CD4-positive, alpha-beta T cell treated with Interleukin-1 beta for 1 hour (primary cell): ENCODE data around the gene SREBF2.

Source experiments
- DNase-seq, 2 donors: peaks; one replicate each; pipeline ENCODE4 v3.0.0-alpha.2; 2020 to 2022

The SREBF2 gene

DNA sequence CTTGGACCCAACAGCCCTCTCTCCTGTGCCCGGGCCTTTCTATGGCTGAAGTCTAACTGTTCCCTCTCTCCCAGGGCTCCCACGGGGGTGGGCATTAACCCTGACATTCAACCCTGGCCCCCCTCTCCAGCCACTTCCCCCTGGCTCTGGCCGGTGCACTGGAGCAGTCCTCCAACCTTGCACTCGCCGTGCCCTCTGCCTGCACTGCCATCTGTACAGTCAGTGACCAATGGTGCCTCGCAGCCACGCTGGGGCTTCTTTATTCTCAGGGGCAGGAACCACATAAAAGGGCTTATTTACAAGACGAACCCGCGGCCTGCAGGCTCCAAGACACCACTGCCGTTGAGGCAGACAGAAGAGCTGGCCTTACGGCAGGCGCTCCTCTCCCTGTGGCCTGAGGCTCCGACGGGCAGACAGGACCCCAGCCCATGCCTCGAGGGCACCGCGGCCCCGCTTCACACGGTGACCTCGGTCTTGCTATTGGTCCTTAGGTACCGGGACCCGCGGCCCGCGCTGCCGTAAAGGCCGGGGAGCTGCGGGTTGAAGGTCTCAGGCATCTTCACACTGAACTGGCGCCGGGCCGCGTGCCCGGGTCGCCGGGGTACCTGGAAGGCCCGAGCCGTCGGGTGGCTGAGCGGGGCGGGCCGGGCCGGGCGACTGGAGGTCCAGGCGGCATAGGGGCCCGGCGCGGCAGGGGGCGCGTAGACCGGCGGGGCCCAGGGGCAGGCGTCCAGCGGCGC is 76.6 kb downstream of the SREBF2 start:
- DNase-seq = no peak

DNA sequence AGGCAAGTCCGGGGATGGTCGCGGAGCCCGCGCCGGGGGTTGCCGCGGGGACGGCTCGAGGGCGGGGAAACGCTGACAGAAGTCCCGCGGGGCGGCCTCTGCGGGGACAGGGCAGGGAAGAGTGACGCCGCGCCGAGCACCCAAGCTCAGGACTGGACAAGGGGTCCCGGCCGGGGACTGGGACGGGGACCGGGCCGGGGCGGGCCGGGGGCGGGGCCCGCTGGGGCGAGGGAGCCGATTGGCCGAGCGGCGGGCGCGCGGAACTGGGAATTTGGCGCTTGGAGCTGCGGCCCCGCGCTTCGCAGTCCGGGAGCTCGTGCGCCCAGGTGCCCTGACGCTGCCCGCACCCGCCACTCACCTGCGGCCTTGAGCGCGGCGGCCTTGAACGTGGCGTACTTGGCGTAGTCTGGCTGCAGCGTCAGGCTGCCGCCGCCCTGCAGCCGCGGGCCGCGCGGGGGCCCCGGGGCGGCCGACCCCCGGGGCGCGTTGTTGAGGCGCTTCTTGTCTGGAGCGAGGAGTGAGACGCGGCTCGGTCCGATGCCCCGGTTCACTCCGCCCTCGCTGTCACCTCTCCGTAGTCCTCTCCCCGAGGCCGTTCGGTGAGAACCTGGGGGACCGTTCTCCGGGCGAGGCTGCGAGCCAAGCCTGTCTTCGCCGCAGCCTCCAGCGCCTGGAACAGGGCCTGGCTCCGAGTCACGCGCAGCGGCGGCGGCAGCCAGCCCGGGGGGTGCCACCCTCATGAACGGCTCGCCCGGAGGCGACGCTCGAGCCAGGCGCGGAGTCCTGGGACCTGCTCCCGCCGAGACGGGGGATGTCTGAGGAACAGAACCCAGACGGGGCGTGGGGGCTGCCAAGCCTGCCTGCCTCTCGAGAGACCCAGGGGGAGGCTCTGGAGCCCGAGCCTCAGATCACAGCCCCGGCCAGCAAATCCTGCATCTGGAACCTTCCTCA is 77.4 kb downstream of the SREBF2 start:
- peak in 1 of 2 donors; percentile 27 for DNase-seq

DNA sequence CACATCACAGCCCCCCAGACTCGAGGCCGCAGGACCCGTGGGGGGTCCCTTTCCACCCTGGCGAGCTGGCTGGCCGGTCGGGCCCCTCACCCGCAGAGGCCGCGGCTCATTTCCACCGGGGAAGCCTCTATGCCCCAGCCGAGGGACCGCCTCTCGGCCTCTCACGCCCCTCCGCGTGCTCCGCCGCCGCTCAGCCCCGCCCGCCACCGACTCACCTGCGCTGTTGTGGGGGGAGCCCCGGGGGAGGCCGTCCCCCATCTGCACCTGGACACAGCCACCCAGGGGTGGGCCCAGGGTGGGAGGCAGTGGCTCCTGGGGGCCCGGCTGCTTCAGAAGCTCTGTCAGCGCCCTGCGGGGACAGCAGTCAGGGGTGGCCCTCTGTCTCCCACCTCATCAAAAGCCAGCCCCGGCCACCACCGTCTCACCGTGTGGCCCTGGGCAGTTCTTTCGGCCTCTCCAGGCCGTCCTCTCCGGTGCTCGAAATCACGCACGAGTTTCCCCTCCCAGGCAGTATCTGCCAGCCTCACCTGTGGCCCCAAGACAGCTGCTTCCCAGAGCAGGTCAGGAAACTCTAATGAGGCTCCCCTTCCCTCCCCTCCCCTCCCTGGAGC is 78.2 kb downstream of the SREBF2 start:
- DNase-seq = peak in 1 of 2 donors; percentile 25

DNA sequence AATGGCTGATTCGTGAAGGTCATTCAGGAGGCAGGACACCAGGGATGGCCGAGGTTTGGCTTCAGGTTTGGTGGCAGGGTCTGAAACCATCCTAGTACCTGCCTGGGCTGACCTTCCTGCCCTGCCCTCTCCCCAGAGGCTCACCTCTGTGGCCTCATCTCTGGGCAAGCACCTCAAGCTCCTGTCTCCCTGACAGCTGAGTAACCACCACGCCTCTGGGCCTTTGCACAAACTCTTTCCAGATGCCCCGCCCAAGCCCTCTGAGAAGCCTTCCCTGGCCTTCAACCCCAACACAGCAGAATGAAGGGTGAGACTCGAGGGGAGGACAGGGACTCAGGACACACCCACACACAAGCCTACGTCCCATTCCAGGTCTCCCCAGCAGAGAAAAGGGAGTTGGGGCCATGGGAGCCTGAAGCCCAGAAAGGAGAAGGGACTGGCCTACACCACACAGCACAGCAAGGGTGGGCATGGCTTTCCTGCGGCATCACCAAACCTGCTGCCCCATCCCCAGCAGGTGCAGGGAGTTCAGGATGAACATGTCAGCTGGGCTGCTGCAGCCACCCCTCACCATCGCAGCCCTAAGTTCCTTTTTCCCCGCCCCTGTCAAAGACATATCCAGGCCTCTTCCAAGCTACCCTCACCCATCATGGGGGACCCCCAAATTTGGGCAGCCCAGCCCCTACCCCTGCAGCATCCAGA is 79.6 kb downstream of the SREBF2 start:
- no peak for DNase-seq

DNA sequence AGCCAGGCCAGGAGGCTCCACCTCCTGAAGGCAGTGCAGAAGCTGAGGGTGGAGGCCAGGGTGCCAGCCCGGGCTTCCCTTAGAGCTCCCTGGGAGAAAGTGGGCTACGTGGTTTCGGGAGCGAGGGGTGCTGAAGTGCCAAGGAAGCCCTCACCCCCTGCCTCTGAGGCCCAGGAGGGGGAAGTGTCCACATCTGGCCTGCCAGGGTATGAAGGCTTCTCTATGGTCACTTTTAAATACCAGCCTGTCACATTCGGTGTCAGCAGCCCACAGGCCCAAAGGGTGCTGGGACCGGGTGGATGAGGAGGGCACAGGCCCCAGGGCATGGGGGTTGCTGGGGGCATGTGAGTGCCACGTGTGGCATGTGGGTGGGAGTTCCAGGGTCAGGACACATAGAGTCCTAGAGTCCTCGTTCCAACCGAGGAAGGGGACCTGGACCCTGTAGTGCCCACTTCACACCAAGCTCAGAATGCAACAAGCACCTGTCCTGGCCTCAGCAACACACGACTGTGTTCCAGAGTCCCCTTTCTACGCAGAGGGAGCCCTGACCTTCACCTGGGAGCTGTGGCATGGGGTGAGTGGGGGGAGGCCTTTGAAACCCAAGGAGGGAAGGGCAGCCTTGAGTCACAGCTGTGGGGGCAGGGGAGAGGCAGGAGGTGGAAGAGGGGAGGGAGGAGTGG is 80.3 kb downstream of the SREBF2 start:
- no peak for DNase-seq

DNA sequence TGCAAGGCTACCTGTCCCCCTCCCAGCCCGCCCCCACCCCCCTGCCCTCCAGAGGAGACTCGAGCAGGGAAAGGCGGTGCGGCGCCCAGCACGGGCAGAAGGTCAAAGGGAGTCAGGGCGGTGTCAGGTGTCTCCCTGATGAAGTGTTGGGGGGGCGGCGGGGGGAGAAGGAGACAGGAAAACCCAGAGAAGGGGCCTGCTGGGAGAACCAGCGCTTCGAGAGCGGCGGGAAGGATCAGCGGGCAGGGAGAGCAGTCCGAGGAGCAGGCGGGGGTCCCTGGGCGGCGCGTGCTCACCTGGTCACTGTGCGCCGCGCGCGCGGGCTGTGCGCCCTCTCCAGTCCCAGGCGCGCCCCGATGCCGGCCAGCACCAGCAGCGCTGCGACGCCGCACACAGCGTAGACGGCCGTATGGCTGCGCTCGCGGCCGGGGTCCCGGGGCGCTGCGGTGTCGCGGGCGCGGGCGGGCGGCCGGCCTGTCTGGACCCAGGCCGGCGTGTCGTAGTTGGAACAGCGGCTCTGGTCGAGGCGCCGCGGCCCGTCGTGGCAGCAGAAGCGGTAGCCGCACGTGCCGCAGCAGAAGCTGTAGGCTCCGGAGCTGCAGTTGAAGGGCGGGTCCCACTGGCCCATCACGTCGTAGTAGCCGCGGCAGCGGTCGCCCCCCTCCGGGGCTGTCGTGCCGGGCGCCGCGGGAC is 81.1 kb downstream of the SREBF2 start:
- no peak for DNase-seq

DNA sequence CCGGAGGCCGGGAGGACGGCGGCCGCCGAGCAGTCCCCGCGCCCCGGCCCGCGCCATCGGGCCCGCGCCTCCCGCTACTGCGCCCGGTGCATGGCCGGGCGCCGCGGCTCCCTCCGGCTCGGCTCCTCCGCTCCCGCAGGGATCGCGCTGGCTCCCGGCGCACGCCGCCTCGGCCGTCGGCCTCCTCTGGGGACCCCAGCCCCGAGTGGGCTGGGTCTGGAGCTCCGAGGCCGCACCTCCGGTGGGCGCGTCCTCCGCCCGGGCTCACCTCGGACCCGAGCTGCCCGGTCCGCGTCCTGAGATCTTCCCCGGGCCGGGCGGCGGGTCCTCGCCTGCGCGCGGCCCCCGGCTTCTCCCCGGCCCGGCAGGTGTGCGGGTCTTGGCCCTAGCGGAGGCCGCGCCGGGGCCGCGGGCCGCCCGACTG is 81.7 kb downstream of the SREBF2 start:
- no peak for DNase-seq

DNA sequence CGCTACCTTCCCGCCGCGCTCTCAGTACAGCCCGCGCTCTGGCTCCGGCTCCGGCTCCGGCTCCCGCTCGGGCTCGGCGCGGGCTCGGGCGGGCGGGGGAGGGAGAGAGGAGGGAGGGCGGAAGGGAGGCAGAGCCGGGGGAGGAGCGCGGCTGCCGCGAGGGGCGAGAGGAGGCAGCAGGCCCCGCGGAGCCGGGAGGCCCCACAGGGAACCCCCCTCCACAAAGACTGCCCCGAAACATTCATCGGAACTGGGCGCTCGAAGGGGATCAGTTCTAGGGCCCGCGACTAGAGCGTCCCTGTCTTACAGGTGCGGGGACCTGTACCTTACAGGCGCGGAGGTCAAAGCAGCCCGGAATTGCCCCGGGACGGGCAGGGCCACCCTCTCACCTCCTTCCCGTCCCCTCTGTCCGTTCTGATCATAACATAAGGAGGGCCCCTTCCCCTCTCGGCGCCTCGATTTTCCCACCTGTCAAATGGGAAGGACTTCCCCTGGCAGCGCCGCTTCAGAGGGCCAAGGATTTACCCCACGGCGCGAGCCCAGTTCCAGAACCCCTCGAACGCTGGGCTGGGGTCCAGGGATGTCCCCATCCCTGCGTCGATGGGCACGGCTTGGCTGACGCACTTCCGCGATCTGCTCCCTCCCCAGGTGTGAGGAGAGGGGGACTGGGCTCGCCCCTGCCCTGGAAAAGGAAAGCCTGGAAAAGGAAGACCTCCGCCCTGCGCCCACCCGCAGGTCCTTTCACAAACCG is 82.3 kb downstream of the SREBF2 start, which contains the start of gene SHISA8:
Gene SHISA8 (minus strand): TSS at position 40 of the 751 bp plus-strand sequence. CDS start 407 bp downstream, outside the sequence.
- DNase-seq = peak; percentile 67 to 68

DNA sequence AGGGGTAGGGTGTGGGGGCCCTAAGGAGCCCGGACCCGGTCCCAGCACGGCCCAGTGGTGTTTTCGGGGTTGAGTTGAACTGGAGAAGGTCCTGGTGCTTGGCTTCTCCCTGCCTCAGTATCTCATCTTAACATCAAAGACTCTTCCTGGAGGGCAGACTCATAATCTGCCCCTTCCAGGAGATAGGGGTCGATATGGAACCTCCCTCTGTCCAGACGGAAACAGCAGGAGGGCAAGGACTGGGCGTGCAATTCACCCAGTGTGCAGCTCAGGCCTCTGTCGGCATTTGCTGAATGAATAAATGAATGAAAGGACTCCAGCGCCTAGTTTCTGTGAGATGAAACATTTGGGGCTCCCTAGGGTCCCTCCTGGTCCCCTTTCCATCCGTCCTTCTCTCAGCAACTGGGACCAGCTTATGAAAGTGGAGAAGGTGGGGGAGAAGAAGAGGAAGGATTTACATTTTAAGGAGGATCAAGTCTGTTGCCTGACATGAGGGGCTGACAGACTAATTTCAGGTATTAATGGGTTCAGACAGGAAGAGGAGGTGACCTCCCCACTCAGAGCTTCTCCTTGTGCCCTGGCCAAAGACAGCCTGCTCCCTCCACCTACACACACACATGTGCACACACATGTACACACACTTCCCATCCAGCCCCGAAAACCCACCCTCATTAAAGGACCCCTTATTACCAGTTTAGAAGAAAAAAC is 83.0 kb downstream of the SREBF2 start:
- DNase-seq = no peak

DNA sequence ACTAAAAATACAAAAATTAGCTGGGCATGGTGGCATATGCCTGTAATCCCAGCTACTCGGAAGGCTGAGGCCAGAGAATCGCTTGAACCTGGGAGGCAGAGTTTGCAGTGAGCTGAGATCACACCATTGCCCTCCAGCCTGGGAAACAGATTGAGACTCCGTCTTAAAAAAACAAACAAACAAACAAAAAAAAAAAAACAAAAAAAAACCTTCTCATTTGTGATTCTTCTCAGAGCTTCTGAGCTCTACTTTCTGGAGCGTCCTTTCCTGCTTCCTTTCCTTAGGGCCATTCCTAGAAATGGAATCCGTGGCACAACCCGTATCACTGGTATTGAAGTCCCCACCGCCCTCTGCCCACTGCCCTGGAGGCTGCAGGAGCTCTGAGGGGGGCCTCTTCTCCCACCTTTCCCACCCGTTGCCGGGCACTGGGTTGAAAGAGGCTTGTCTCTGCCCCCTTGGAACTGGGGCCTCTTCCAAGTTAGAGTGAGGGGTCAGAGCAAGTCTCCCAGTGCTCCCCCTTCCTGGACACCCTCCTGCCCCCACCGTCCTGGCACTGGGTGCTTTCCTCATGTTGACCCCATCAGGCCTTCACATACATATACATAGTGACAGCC is 83.9 kb downstream of the SREBF2 start:
- DNase-seq = no peak

DNA sequence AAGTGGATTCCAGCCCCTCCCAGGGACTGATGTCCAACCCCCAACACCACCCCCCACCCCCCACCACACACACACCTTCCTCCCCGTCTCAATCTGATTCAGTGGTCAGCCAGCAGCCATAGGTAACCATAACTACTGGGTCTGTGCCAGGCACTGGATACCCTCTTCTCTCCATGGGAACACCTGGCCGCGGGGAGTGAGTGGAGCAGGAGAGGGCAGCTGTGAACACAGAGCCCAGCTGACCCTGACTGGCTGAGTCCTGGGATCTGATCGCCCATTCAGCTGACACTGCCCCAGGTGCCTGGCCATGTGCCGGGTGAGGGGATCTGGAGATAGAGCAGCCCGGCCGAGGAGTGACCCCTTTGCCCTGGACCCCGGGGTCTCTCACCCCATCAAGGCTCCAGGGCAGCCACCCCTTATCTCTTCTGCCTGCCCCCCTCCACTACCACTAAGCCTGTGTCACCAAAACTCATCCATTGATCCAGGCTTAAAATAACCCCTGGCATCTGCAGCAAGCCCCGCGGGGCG is 84.5 kb downstream of the SREBF2 start:
- no peak for DNase-seq

DNA sequence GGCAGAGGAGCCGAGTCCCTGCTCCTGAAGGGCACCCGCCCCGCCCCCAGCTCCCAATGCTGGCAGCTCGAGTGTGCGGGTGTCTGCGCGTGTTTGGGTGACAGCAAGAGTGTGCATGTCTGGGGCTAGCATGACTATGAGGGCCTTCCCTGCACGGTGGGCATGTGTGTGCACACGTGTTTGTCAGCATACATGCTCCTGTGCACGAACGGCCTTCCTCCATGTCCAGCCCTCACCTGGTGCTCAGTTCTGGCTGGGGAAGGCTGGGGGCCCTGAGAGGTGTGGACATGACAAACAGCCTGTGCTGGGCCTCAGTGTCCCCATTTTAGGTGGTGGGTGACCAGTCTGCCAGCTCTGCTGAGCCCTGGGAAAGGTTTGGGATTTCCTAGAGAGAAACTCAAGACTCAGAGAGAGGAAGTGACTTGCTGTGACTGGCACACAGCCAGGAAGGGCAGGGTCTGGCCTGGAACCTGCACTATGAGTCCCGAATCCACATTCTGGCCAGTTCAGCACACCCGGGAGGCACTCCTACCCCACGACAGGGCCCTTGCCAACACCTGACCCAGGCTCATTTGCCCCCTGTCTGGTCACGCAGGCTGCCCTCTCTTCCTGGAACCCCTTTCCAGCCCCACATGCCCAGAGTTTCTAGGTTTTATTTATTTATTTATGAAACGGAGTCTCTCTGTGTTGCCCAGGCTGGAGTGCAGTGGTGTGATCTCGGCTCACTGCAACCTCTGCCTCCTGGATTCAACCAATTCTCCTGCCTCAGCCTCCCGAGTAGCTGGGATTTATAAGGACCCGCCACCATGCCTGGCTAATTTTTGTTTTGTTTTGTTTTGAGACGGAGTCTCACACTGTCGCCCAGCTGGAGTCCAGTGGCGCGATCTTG is 85.2 kb downstream of the SREBF2 start:
- peak in 1 of 2 donors; percentile 57 for DNase-seq

DNA sequence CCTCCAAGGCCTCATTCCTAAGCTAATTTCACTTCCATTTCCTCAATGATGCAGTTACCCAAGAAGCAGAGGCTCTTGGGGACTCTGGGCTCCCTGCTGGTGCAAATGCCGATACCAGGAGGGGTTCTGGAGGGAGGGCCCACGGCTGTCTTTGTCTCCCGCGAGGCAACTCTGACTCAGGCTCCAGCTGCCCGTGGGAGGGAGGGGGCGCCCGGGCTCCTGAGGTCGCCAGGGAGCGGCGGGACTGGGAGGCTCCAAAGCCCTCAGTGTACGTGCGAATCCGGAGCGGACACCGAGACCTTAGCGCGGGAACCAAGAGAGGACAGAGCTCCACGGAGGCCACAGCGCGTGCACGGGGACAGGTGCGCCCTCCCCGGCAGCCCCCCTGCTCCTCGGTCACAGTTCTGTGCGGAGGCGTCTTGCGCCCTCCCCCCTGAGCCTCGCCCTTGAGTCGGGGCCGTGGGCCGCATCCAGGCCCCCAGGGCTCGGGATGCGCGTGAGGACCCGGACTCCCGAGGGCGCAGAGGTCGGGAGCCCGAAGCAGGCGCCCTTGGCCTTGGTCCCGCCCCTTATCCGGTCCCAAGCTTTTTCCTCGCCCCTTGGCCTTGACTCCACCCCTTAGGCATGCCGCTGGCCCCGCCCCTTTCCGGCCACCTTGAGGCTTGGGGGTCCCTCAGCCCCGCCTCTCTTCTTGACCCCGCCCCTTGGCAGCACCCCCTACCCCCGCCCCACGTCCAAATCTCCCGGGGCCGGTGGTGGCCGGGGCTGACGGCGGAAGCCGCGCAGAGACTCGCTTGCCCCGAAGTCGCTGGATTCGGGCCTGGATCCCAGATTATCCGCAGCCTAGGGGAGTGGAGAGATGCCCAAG is 86.7 kb downstream of the SREBF2 start:
- peak; percentile 53 to 78 for DNase-seq

DNA sequence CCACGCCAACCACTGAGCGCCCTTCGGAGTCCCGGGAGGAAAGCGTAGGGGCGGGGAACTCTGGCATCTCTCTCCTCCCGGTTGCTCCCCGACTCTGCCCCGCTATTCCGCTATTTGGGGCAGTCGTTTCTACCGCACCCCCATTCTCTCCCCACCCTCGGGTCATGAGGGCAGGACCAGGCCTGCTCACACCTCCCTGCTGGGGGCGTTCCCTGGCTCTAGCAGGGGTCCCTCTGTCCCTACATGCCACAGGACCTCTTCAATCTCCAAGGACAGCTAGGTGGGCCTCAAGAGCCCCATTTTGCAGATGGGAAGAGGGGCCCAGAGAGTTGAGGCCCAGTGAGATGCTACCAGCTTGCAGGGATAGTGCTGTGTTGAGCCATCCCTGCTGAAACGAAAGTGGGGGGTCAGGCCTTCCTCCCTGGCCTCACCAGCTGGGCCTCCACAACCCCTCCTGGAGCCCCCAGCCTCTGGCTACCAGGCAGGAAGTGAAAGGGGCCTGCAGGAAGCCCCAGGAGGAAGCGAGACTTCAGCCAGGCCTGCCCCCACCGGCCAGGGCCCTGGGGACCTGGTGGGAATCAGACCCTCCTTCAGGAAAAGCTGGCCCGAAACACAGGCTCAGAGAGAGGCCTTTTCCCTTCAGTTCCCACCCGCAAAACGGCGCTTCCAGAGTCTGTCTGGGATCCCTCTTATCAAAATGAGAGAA is 87.5 kb downstream of the SREBF2 start:
- DNase-seq = peak in 1 of 2 donors; percentile 65

DNA sequence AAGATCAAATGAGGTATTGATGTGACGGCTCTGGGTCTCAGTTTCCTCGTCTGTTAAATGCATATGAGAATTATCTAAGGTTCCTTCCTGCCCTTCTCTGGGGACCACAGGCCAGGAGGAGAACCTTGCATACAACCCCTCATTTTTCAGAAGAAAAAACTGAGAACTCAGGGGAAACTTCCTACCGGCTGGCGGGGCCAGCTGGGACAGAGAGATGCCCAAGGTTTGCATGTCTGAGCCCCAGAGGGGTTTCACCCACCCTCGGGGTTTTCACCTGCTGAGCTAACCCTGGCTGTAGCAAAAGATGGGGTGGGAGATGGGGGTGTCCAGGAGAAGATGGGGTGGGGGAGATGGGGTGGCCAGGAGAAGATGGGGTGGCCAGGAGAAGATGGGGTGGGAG is 89.4 kb downstream of the SREBF2 start:
- DNase-seq = no peak

DNA sequence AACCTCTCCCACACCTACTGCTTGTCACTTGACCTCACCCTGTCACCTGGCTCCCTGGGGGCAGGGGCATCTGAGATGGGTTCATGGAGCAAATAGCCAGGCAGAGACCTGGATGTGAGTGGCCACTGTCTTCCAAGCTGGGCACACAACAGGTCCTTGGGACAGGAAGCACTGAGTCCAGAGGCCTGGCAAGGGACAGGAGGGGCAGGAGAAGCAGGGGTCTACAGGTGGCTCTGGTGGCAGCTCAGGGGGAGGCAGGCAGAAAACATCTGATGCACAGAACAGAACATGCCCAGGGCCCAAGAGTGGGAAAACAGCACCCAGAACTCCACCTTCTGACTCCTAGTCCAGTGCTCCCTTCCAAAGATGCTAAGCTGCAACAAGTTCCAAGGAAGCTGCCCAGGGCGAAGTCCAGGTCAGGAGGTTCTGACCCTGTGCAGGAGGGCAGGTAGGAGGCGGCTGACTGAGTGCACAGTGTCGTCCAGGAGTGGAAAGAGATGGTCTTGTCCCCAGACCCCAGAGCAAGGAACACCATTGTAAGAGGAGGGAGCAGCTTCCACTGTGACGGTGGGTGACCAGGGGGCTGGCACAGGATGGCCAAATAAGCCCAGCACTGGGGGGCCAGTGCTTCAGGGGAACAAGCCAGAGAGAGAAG is 90.2 kb downstream of the SREBF2 start:
- no peak for DNase-seq
